Mesendoderm (in vitro differentiated cells): ENCODE data around the gene WNT5B.
"Not testable (repeated sequence)": the region's sequence is repeated elsewhere in the genome, so short reads cannot be mapped to it uniquely, and the experiment has no call there.

Experiments used
- DNase-seq: peaks from one replicate; pipeline ENCODE4 v3.0.0; 2013
- H2AK5ac ChIP-seq: 2 replicates; pipeline ENCODE4 v1.6.1; 2013; ENCODE audit warnings: low read length, inconsistent platforms
- H2BK120ac ChIP-seq: 2 replicates; pipeline ENCODE4 v1.6.1; 2013; ENCODE audit warnings: low read depth, mild to moderate bottlenecking, low read length, moderate library complexity, mixed read lengths
- H2BK15ac ChIP-seq: replicated peaks from 2 replicates; pipeline ENCODE4 v1.6.1; 2013; ENCODE audit warnings: low read depth, mild to moderate bottlenecking, moderate library complexity
- H2BK5ac ChIP-seq: 2 replicates; pipeline ENCODE4 v1.6.1; 2013; ENCODE audit warnings: low read length, inconsistent platforms
- H3K18ac ChIP-seq: 2 replicates; pipeline ENCODE4 v1.6.1; 2013; ENCODE audit warnings: mild to moderate bottlenecking, low read length, mixed read lengths
- H3K23ac ChIP-seq: one replicate; pipeline ENCODE4 v1.6.1; 2013; ENCODE audit warnings: low read length
- H3K27ac ChIP-seq: 2 replicates; pipeline ENCODE4 v1.5.1; 2013; ENCODE audit warnings: low read depth, mild to moderate bottlenecking, inconsistent platforms, low read length, moderate library complexity
- H3K27me3 ChIP-seq: 2 replicates; pipeline ENCODE4 v1.6.1; 2013; ENCODE audit warnings: low read length, control low read depth, mild to moderate bottlenecking, inconsistent platforms; ENCODE audit not compliant: insufficient read depth, poor library complexity
- H3K36me3 ChIP-seq: 2 replicates; pipeline ENCODE4 v1.6.1; 2013; ENCODE audit warnings: low read length, inconsistent platforms; ENCODE audit not compliant: control insufficient read depth, insufficient read depth
- H3K4ac ChIP-seq: one replicate; pipeline ENCODE4 v1.6.1; 2013; ENCODE audit warnings: low read depth, mild to moderate bottlenecking, low read length, moderate library complexity
- H3K4me1 ChIP-seq: 2 replicates; pipeline ENCODE4 v1.6.1; 2013; ENCODE audit warnings: low read depth, low read length, inconsistent platforms; ENCODE audit not compliant: control insufficient read depth
- H3K4me2 ChIP-seq: 2 replicates; pipeline ENCODE4 v1.6.1; 2013; ENCODE audit warnings: low read length
- H3K4me3 ChIP-seq: 2 replicates; pipeline ENCODE4 v1.5.1; 2013; ENCODE audit warnings: mild to moderate bottlenecking, low read length
- H3K56ac ChIP-seq: one replicate; pipeline ENCODE4 v1.6.1; 2013; ENCODE audit warnings: low read length
- H3K79me1 ChIP-seq: 2 replicates; pipeline ENCODE4 v1.6.1; 2013; ENCODE audit warnings: low read length, inconsistent platforms
- H3K79me2 ChIP-seq: 2 replicates; pipeline ENCODE4 v1.6.1; 2013; ENCODE audit warnings: mild to moderate bottlenecking, low read length; ENCODE audit not compliant: control insufficient read depth, insufficient read depth
- H3K9ac ChIP-seq: 2 replicates; pipeline ENCODE4 v1.6.1; 2013; ENCODE audit warnings: low read length, inconsistent platforms
- H4K5ac ChIP-seq: one replicate; pipeline ENCODE4 v1.6.1; 2013; ENCODE audit warnings: low read length
- H4K8ac ChIP-seq: one replicate; pipeline ENCODE4 v1.6.1; 2013; ENCODE audit warnings: low read depth, mild to moderate bottlenecking, control low read depth, low read length, moderate library complexity
- WGBS: extraction: QIAGEN DNeasy Blood & Tissue Kit; methylation state at CpG from one replicate; pipeline ENCODE4 v1.1.7; 2013; ENCODE audit warnings: low lambda C conversion rate, missing lambda C conversion rate; ENCODE audit not compliant: insufficient coverage; ENCODE audit errors: extremely low coverage; 5-methylcytosine and 5-hydroxymethylcytosine counted together

The WNT5B gene

DNA sequence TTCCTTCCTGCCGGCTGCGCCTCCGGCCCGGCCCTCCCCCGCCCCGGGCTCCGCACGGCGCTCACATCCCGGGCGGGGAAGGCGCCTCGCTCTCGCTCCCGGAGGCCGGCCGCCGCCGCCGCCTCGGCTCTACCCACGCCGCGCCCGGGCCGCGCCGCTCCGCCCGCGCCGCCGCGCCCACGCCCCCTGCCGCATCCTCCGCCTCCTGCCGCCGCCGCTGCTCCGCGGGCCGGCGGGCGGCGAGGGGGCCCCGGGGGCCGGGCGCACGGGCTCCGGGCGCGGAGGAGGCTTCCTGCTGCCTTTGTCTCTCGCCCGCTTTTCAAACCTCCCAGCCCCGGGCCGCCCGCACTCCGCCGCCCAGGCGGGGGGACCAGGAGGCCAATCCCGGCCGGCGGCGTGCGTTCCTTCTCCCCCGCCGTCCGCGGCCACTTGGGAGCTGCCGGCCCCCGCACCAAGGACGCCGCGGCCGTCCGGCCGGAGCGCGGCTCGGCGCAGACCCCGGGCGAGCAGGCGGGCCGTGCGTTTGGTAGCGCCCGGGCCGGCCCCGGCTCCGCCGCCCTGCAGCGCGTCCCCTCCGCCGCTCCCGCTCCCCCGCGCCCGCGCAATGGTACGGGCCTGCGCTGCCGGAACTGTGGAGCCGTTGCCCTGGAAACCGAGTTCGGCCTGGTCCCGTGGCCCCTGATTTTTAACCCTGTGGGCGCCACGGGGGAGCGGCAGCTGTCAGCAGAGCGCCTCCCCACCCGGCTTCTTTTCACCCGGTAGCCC, 34.6 kb upstream of the WNT5B start, which contains the start of gene FBXL14:
FBXL14 (minus strand) TSS at position 321 of the 765 bp plus-strand sequence. CDS start 515 bp downstream, outside the sequence.
- peak within 1 kb of the TSS; percentile 86 for H3K18ac ChIP-seq
- H3K4ac ChIP-seq: peak within 1 kb of the TSS; percentile 63
- no peak within 1 kb of the TSS for H2BK120ac ChIP-seq
- H3K27ac ChIP-seq: peak within 1 kb of the TSS; percentile 97
- H3K56ac ChIP-seq: peak within 1 kb of the TSS; percentile 90
- H3K79me2 ChIP-seq: peaks cover 4% of the 10 kb centered on the region
- peak within 1 kb of the TSS; percentile 62 for H3K4me3 ChIP-seq
- H3K4me2 ChIP-seq: peak within 1 kb of the TSS; percentile 98
- H3K9ac ChIP-seq: peak within 1 kb of the TSS; percentile 83
- H4K8ac ChIP-seq: peak within 1 kb of the TSS; percentile 90
- H4K5ac ChIP-seq: no peak within 1 kb of the TSS
- WGBS: no CpG with 5 or more reads among the region's 115 CpGs
- H3K36me3 ChIP-seq: no peaks in the 10 kb centered on the region
- H3K23ac ChIP-seq: peak within 1 kb of the TSS; percentile 66
- peak within 1 kb of the TSS; percentile 61 for H2BK15ac ChIP-seq
- DNase-seq: peak; percentile 92
- H3K79me1 ChIP-seq: peaks cover 6% of the 10 kb centered on the region
- H2AK5ac ChIP-seq: no peak within 1 kb of the TSS
- H3K27me3 ChIP-seq: peaks cover 7% of the 10 kb centered on the region
- H2BK5ac ChIP-seq: peak within 1 kb of the TSS; percentile 55
- H3K4me1 ChIP-seq: peaks cover 25% of the 10 kb centered on the region

DNA sequence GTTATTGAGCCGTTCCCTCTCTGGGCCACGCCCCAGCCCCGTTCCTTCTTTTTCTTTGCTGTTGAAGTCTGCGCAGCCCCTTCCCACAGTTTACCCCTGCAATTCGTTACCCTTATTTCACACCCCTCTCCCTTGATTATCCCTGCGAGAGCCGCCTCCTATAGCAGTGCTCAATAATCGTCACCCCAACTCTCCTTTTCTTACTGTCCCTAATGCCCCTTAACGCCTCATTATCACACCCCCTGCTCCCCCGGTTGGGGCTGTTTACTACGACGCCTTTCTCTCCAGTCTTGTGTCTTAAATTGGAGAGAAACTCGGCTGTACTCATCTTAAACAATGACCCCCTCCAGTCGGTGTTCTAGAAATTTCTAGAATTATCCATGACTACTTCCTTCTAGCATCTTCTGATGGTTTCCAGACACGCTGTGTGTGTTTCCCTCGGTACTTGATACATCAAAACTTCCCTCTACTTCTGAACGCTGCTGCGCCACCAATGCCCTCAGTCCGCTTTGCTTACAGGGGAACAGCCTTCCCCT, 33.9 kb upstream of the WNT5B start:
- no CpG with 5 or more reads among the region's 19 CpGs for WGBS
- Histone ChIP-seq H3K4me3 (peak overlapping the region; percentile 62), H3K79me1 (peaks cover 4% of the 10 kb centered on the region), H4K8ac (no peak overlapping the region), H2BK5ac (no peak overlapping the region), H2BK15ac (no peak overlapping the region), H3K27ac (no peak overlapping the region), H3K4me2 (peak overlapping the region; percentile 98), H3K56ac (peak overlapping the region; percentile 84), H3K79me2 (peaks cover 4% of the 10 kb centered on the region), H3K36me3 (no peaks in the 10 kb centered on the region), H2BK120ac (no peak overlapping the region), H4K5ac (no peak overlapping the region), H3K4me1 (peaks cover 19% of the 10 kb centered on the region), H3K9ac (peak overlapping the region; percentile 83), H3K4ac (peak overlapping the region; percentile 37), H3K23ac (no peak overlapping the region), H3K27me3 (peaks cover 6% of the 10 kb centered on the region), H2AK5ac (no peak overlapping the region), H3K18ac (peak overlapping the region; percentile 32)
- DNase-seq: no peak

DNA sequence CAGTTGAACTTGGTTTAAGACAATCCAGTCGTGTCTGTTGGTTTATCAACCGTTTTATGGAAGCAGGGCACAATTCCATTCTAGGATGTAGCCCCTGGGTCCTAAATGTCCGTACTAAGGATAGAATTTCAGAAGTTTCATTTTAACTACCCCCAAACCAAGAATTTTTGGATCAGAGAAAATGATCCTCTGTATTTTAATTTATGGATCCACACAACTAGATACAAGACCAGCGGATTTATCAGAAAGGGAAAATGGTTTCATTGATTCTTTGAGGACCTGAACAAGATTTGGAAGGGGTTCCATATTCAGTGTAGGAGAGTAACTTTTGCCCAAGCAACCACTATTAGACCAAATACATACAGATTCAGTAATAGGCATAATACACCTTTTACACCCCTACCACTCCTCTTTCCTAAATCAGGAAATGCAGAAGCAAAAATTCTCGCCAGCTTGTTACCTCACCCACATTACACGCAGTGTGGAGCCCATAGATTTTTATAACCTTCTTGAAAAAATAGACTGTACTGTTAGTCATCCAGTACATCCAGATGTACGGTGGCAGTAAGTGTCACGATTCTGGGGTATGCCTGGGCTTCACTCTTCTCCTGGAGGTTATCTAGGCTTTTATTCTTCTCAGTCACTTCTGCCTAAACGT, 33.2 kb upstream of the WNT5B start:
- Histone ChIP-seq H3K4ac (no peak overlapping the region), H3K4me2 (no peak overlapping the region), H3K18ac (no peak overlapping the region), H3K9ac (no peak overlapping the region), H2AK5ac (no peak overlapping the region), H3K27ac (no peak overlapping the region), H3K79me2 (peaks cover 4% of the 10 kb centered on the region), H4K8ac (no peak overlapping the region), H2BK15ac (no peak overlapping the region), H3K27me3 (peaks cover 6% of the 10 kb centered on the region), H3K4me1 (peaks cover 16% of the 10 kb centered on the region), H2BK5ac (no peak overlapping the region), H2BK120ac (no peak overlapping the region), H3K4me3 (no peak overlapping the region), H4K5ac (no peak overlapping the region), H3K56ac (no peak overlapping the region), H3K23ac (no peak overlapping the region), H3K36me3 (no peaks in the 10 kb centered on the region), H3K79me1 (peaks cover 4% of the 10 kb centered on the region)
- WGBS: no CpG with 5 or more reads among the region's 9 CpGs
- no peak for DNase-seq

DNA sequence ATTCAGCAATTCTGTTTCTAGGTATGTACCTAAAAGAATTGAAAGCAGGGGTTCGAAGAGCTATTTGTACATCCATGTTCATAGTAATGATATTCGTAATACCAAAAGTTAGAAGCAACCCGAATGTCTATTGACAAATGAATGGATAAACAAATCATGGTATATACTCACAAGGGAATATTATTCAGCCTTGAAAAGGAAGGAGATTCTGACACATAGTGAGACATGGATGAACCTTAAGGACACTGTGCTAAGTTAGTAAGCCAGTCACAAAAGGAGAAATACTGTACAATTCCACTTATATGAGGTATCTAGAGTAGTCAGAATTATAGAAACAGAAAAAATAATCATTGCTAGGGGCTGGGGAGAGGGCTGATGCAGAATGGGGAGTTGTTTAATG, 30.3 kb upstream of the WNT5B start:
- H3K23ac ChIP-seq: no peak overlapping the region
- H3K56ac ChIP-seq: no peak overlapping the region
- H2BK15ac ChIP-seq: no peak overlapping the region
- H2BK120ac ChIP-seq: no peak overlapping the region
- peaks cover 6% of the 10 kb centered on the region for H3K27me3 ChIP-seq
- H3K9ac ChIP-seq: no peak overlapping the region
- H3K4me1 ChIP-seq: peaks cover 5% of the 10 kb centered on the region
- H3K79me2 ChIP-seq: no peaks in the 10 kb centered on the region
- no peak overlapping the region for H2AK5ac ChIP-seq
- H4K5ac ChIP-seq: no peak overlapping the region
- H3K79me1 ChIP-seq: no peaks in the 10 kb centered on the region
- no peak overlapping the region for H3K4me2 ChIP-seq
- H3K27ac ChIP-seq: no peak overlapping the region
- H3K36me3 ChIP-seq: no peaks in the 10 kb centered on the region
- no peak overlapping the region for H4K8ac ChIP-seq
- H3K4ac ChIP-seq: no peak overlapping the region
- DNase-seq: no peak
- no CpG with 5 or more reads among the region's 3 CpGs for WGBS
- H2BK5ac ChIP-seq: no peak overlapping the region
- H3K4me3 ChIP-seq: no peak overlapping the region
- no peak overlapping the region for H3K18ac ChIP-seq

DNA sequence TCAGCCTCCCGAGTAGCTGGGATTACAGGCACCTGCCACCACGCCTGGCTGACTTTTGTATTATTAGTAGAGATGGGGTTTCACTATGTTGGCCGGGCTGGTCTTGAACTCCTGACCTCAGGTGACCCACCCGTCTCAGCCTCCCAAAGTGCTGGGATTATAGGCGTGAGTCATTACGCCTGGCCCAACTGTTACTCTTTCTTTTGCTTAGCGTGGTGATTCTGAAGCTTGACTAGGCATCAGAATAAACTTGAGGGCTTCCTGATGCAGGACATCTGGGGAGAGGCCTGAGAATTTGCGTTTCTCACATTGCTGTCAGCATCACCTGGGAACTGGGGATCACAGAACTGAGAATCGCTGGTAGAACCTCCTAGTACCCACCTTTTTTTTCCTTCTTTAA, 26.3 kb upstream of the WNT5B start:
- H3K27ac ChIP-seq, H3K4me1 ChIP-seq, H3K56ac ChIP-seq, H3K36me3 ChIP-seq, H3K18ac ChIP-seq, H3K4me3 ChIP-seq, H3K4ac ChIP-seq, H4K8ac ChIP-seq, DNase-seq, H3K9ac ChIP-seq, H3K23ac ChIP-seq, H3K4me2 ChIP-seq, H2BK120ac ChIP-seq, H2AK5ac ChIP-seq, H3K27me3 ChIP-seq, H4K5ac ChIP-seq, H3K79me2 ChIP-seq, H2BK5ac ChIP-seq, H2BK15ac ChIP-seq, H3K79me1 ChIP-seq: not testable (repeated sequence)
- WGBS: no CpG with 5 or more reads among the region's 9 CpGs
